NCI-H2107 treated with DMSO at 0.1 percent for 48 hours (cell line): ENCODE measurements around the gene GBE1.

Experiments used
- DNase-seq: peaks from one replicate; lab custom pipeline; 2025; ENCODE audit not compliant: unreplicated experiment; lab: John Stamatoyannopoulos, UW

Gene GBE1

DNA sequence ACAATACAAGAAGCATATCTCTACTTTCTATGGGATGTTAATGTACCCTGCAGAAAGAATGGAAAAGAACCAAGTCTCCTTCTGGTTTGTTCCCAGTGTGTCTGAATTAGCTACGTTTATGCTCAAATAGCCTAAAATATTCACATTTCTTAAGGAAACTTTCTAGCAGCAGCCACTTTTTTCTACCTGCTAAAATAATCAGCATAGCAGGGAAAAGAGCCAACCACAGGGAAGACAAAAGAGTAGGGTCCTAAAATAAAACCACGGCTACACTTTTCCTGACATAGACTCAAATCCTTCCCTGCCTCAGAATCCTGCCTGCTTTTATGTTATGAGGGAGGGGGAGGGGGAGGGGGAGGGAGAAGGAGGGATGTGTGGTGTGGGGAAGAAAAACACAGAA lies 136.7 kb downstream of the GBE1 start:
- DNase-seq, result no peak

- DNase-seq, result no peak
Measured at GRCh38 chr3:81622395-81622794, 139.1 kb downstream of the GBE1 start.

- DNase-seq, result no peak
Measured at GRCh38 chr3:81621277-81621676, 140.2 kb downstream of the GBE1 start.

GRCh38 chr3:81620849-81621248 lies 140.6 kb downstream of the GBE1 start:
- no peak for DNase-seq

- DNase-seq, result no peak
Measured at GRCh38 chr3:81612768-81613167, 148.7 kb downstream of the GBE1 start.

GRCh38 chr3:81602781-81603180 lies 158.7 kb downstream of the GBE1 start:
- DNase-seq, result no peak

GRCh38 chr3:81601707-81602305 lies 159.6 kb downstream of the GBE1 start:
- no peak for DNase-seq

GRCh38 chr3:81592101-81592500 lies 169.3 kb downstream of the GBE1 start:
- DNase-seq, result no peak

DNA sequence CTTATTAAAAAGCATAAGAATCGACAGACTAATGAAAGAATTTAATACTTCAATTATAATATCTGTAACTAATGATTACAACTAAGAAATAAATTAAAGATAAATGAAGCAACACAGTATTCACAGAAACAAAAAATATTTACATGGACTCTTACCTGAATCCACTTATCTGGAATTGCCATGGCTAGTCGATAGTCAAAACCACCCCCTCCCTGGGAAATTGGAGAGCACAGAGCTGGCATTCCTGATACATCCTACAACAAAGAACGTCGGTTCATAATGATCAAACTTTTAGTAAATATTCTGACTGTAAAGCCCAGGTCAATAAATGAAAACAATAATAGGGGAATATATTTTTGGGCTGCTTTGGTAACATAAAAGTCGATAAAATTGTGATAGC lies 175.5 kb downstream of the GBE1 start:
- DNase-seq, result no peak

DNA sequence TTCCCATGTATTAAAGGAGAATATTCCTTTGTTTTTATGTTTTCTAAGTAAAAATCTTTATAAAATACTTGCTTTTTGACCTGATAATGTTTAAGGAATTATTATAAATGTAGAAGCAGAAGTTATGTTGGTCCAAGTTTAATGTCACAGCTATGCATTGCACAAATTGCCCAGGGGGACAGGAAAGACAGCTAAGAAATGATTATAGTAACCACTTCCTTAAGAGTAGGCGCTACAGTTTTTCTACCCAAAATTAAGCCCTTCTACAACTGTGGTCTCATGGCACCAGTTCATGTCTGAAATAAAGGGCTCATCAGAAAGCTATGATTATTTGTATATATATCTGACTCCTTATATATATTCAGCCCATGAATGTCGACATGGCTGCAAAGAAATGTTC lies 176.4 kb downstream of the GBE1 start:
- DNase-seq, result no peak

DNA sequence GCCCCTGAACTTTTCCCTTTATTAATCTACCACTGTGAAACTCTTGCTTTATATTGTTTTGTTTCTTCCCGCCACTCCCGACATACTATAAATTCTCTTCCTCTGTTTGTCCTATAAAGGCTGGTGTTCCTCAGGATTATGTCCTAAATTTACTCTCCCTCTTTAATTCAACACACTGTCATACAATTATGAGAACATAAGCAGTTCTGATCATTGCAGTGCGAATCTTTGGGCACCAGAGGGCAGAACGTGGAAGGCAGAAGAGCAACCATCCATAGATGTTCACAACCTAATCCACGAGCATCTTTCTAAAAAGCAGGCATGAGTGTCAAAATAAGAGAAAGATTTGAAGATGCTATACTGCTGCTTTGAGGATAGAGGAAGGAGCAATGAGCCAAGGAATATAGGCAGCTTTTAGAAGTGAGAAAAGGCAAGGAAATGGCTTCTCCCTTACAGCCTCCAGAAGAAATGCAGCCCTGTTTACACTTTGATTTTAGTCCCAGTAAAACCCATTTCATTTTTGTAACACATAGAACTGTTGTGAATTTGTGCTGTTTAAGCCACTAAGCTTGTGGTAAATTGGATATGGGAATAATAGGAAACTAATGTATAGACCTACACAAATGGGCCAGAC lies 179.4 kb downstream of the GBE1 start:
- DNase-seq, result peak; percentile 44

DNA sequence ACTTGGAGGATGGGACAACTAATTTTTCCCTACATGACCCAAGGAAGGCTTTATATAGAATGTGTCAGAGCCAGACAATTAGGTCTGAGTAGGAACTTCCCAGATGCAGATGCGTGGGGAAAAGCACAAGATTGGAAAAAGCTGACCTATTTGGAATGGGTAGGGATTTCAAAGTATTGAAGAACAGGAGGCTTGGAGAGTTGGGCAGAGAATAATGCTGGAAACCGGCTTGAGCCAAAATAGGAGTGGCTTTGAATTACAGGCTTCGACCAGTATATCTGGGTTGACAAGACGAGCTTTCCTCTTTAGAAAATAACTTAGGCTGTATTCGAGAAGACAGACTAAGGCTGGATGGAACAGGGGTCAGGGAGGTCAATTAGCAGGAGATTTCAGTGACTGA lies 181.1 kb downstream of the GBE1 start:
- no peak for DNase-seq

DNA sequence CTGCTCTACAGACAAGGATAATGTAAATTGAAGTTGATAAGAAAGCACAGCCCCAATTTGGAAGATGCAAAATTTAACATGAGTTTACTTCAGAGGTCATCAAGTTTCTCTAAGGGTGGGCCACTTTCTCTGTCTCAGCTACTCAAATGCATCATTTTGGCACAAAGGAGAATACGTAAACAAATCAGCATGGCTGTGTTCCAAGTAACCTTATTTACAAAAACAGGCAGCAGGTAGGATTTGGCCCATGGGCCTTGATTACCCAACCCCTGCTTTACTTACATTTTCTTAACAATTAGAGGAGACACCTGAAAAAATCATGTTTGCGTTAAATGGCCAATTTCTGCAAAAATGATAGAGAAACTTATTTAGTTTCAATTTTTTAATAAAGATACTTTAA lies 181.7 kb downstream of the GBE1 start:
- no peak for DNase-seq

GRCh38 chr3:81572201-81572756 lies 189.2 kb downstream of the GBE1 start:
- DNase-seq, result no peak

DNA sequence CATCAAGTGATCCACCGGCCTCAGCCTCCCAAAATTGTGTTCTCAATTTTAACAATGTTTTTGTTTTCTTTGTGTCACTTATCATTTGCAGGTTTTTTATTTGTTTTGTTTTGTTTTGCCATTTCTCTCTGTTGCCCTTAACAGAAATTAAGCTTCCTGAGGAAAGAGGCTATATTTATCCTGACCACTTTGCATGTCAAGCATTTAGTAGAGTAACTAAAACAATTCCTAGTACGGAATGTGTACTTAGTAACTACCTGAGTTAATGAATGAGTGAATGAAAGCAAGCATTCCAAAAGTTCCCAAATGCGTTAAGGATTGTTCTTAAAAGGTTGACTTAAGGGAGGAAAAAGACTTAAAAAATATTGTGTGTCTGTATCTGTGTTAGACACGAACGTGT lies 193.1 kb downstream of the GBE1 start:
- DNase-seq, result no peak

DNA sequence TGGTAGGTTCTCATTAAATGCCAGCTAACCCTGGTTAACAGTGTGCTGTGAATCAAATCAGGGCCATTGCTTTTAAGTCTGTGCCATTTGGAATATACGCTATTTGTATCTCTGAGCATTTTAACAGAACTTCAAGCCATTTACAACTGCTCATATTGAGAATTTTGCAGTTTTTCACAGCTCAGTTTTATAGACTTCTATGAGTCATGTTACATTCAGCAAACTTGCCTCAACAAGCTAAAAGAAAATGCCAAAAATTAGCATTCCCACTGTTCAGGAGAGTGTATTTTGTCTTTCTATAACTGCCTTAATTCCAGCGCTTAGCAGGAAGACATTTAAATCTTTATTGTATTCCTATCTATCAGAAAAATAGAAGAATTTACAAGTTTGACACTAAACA lies 196.4 kb downstream of the GBE1 start:
- no peak for DNase-seq

GRCh38 chr3:81558106-81558505 lies 203.3 kb downstream of the GBE1 start:
- no peak for DNase-seq

DNA sequence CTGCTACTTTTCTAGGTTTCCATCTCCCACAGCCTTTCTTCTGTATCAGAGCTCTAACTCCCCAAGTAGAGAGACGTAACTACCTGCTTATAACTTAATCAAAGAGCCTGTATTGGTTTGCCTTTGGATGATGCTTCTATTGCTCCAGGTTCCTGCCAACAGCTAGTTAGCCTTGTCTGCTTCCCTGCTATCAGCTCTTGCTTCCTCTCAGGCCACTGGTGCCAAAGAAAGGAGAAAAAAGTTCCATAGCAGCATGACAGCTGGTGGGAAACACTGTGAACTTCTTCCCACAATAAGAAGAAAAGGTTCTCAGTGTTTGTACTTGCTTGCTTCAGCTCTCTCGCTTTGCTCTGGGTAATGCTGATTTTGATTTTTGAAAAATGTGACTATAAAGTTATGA lies 206.6 kb downstream of the GBE1 start:
- DNase-seq, result no peak

GRCh38 chr3:81554388-81554787 lies 207.1 kb downstream of the GBE1 start:
- DNase-seq, result no peak

- no peak for DNase-seq
Measured at GRCh38 chr3:81550415-81550814, 211.0 kb downstream of the GBE1 start.

DNA sequence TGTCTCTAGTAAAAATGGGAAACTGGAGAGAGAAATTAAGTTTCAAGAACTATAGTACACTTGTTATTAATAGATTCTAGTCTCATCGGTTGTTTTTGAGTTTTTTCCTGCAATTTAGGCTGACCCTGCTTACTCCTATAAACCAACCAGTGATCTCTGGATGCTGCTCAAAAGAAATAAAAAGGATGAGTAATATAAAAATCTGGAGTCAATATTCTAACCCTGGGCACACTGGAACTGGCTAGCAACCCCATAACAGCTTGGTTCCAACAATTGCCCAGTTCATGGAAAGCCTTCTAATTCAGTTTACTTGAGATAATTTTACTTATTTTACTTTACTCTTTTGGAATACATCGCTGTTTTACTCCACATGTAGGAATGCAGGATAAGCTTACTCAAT lies 211.6 kb downstream of the GBE1 start:
- no peak for DNase-seq

- no peak for DNase-seq
Measured at GRCh38 chr3:81549388-81549787, 212.1 kb downstream of the GBE1 start.

DNA sequence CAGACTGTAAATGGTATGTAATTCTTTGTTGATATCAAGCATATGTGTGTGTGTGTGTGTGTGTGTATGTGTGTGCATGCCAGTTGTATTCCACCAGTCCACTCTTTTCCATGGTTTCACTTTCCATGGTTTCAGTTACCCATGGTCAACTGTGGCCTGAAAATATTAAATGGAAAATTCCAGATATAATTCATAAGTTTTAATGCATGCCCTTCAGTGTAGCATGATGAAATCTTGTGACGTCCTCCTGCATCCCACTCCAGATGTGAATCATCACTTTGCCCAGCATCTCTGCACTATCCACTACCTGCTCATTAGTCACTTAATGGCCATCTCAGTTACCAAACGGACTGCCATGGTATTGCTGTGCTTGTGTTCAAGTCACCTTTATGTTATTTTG lies 215.9 kb downstream of the GBE1 start:
- DNase-seq, result no peak
